ENCODE data around the gene GHRL. TPM values are rescaled to one million over a fixed set of nuclear protein-coding genes. Genes with fewer than 3 reads are reported as not detected.

The GHRL gene
- total and polyA plus RNA-seq, 2 donors (not counting 3 experiments of a cell fraction or from before 2014, with no cell fraction given), result not detected

DNA sequence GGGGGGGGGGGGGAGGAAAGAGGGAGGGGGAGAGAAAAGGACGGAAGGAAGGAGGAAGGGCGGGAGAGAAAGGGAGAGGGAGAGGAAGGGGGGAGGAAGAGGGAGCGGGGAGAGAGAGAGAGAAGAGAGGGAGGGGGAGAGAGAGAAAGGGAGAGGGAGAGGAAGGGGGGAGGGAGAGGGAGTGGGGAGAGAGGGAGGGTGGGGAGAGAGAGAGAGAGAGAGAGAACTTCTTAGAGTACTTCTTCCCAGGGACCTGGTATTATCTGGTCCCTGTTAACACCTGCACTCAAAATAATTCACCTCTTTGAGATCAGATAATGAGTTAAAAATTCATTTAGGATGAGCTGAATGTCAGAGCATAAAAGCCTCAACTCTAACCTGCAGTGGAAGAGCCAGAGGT lies 27.1 kb upstream of the GHRL start:
- peak overlapping the region; percentile 98 for H3K9ac ChIP-seq (replicated peaks; ENCODE audit: extremely low read depth, insufficient read depth, low read length)
- POLR2A ChIA-PET, result interaction anchor here (2.2 kb wide), 1 partner anchor 10 kb away, joined by 8 read pairs; no protein-coding TSS in a partner anchor
- no peak for TF ChIP-seq POLR2A (IDR thresholded peaks at IDR 0.05; ENCODE audit: low read depth, low read length)
- TF ChIP-seq EZH2 (IDR thresholded peaks at IDR 0.05; ENCODE audit: borderline replicate concordance, low read depth, low read length, severe bottlenecking), result no peak
- TF ChIP-seq JUN (IDR thresholded peaks at IDR 0.05; ENCODE audit: borderline replicate concordance, insufficient read depth, insufficient read length, low read depth), result no peak
- TF ChIP-seq MYC (IDR thresholded peaks at IDR 0.05; ENCODE audit: low read depth, low read length), result no peak
- no peak for TF ChIP-seq GATA2 (IDR thresholded peaks at IDR 0.05; ENCODE audit: insufficient read depth, insufficient read length, low read depth, low read length)
- TF ChIP-seq FOS (IDR thresholded peaks at IDR 0.05; ENCODE audit: borderline replicate concordance, insufficient read depth, low read length), result no peak
- TF ChIP-seq, protein P1, sequence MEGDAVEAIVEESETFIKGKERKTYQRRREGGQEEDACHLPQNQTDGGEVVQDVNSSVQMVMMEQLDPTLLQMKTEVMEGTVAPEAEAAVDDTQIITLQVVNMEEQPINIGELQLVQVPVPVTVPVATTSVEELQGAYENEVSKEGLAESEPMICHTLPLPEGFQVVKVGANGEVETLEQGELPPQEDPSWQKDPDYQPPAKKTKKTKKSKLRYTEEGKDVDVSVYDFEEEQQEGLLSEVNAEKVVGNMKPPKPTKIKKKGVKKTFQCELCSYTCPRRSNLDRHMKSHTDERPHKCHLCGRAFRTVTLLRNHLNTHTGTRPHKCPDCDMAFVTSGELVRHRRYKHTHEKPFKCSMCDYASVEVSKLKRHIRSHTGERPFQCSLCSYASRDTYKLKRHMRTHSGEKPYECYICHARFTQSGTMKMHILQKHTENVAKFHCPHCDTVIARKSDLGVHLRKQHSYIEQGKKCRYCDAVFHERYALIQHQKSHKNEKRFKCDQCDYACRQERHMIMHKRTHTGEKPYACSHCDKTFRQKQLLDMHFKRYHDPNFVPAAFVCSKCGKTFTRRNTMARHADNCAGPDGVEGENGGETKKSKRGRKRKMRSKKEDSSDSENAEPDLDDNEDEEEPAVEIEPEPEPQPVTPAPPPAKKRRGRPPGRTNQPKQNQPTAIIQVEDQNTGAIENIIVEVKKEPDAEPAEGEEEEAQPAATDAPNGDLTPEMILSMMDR (IDR thresholded peaks at IDR 0.05; ENCODE audit: extremely low read depth in 1 of 2, insufficient read depth in 1 of 2, low read depth in 1 of 2, low read length in 2 of 2), result no peak
- no peak for TF ChIP-seq POLR2AphosphoS5 (IDR thresholded peaks at IDR 0.05; ENCODE audit: insufficient read depth, low read depth, low read length)
- TF ChIP-seq, protein P2, sequence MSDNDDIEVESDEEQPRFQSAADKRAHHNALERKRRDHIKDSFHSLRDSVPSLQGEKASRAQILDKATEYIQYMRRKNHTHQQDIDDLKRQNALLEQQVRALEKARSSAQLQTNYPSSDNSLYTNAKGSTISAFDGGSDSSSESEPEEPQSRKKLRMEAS (IDR thresholded peaks at IDR 0.05; ENCODE audit: insufficient read depth, insufficient read length), result no peak
- intact Hi-C loops (cut with micrococcal nuclease), result loop anchor here (2.0 to 5.0 kb wide), 3 partner anchors 333 to 478 kb away; partner anchors contain the start of genes EMC3 and RPUSD3
- no peak overlapping the region for H3K27ac ChIP-seq (ENCODE audit: insufficient read depth, low read depth, low read length)
- no peaks in the 10 kb centered on the region for H3K9me1 ChIP-seq (replicated peaks; ENCODE audit: control insufficient read depth, extremely low read depth, insufficient read depth, low read length)
- DNase-seq (ENCODE audit: low read depth, low spot score), result peak; percentile 7
- H4K20me1 ChIP-seq (replicated peaks; ENCODE audit: control insufficient read depth, extremely low read depth, insufficient read depth, low read length), result no peaks in the 10 kb centered on the region
- peaks cover 15 to 31% of the 10 kb centered on the region in 2 experiments for H3K36me3 ChIP-seq (ENCODE audit: control insufficient read depth in 2 of 2, extremely low read depth in 1 of 2, insufficient read depth in 2 of 2, low read length in 2 of 2)
- H3K4me2 ChIP-seq (ENCODE audit: insufficient read depth, low read length), result peak overlapping the region; percentile 94
- peaks cover 0 to under 1% of the 10 kb centered on the region in 2 experiments for H3K27me3 ChIP-seq (ENCODE audit: control insufficient read depth in 2 of 2, insufficient read depth in 2 of 2, low read length in 2 of 2)
- no peak overlapping the region for H2AFZ ChIP-seq (ENCODE audit: low read depth, low read length)
- FAIRE-seq, result no peak
- H3K79me2 ChIP-seq (ENCODE audit: control insufficient read depth, insufficient read depth, low read length), result peaks cover 41% of the 10 kb centered on the region
- BruUV-seq (replicated peaks), result no TSS peak
- H3K9me3 ChIP-seq (replicated peaks; ENCODE audit: control insufficient read depth, insufficient read depth, low read length), result no peaks in the 10 kb centered on the region
- CTCF ChIA-PET, result interaction anchor here (2.4 kb wide), 1 partner anchor 56 kb away, joined by 9 read pairs; no protein-coding TSS in a partner anchor
- dilution Hi-C loops (cut with MboI; ENCODE audit: extremely low pct_ligation_motif_present, low sequenced_read_pairs), result no loop called here
- H3K4me3 ChIP-seq (replicated peaks in 1 of 3; ENCODE audit: insufficient read depth in 1 of 3, low read depth in 1 of 3, low read length in 3 of 3), result peak overlapping the region; percentile 84 to 99 (median 85)
- H3K4me1 ChIP-seq (ENCODE audit: control insufficient read depth, extremely low read depth, insufficient read depth, low read length), result peaks cover 25% of the 10 kb centered on the region

Measured in endothelial cell of umbilical vein (primary cell).